ENCODE data around the gene ACTL6A.

The ACTL6A gene

GRCh38 chr3:179591313-179591712, 28.6 kb downstream of the ACTL6A start:
- FAIRE-seq: no peak

GRCh38 chr3:179599531-179599930, 36.8 kb downstream of the ACTL6A start:
- no peak for FAIRE-seq

DNA sequence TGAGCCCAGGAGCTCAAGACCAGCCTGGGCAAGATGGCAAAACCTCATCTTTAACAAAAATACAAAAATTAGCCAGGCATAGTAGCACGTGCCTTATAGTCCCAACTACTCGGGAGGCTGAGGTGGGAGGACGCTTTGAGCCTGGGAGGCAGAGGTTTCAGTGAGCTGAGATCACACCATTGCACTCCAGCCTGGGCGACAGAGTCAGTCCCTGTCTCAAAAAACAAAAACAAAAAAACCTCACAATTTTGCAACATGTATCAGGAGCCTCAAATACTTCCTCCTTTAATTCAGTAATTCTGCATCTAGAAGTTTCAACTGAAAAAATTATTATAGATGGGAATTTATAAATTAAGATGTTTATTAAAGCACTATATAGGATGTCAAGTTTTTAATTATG, 40.6 kb downstream of the ACTL6A start:
- no peak for FAIRE-seq

- no peak for FAIRE-seq
These were observed 41.1 kb downstream of the ACTL6A start for GRCh38 chr3:179603831-179604230.

DNA sequence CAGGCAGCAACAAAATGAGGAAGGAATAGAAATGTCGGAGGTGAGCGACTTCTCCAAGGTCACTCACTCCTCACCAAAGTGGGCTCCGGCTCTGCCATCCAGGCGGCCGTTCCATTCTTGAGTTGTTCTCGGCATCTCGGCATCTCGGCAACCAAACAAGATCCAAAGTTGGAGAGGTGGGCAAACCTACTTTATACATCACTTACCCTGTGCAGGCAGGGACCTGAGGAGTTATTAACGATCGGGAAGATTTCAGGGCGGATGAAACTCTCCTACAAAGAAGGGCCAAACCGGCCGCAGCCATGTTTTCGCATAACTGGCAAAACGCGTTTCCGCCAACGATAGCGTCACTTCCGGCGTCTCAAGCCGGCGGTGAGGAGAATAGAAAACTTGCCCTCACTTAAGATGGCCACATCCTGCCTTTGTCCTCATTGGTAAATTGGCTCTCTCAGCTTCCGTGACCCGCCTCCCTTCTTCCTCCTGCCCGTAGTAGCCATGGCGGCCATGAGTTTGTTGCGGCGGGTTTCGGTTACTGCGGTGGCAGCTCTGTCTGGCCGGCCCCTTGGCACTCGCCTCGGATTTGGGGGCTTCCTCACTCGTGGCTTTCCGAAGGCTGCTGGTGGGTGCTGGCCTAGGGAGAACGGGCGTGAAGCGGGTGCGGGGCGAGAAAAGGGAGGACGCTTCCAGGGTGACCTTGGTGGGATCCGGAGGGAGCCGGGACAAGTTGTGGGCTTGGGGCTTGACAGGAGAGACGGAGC, 41.8 kb downstream of the ACTL6A start, which contains the start of the genes MRPL47 and NDUFB5:
Gene MRPL47 (minus strand): TSS at position 318 of the 758 bp plus-strand sequence. CDS start 14 bp downstream, at position 304.
Gene NDUFB5 (plus strand): TSS at position 474 of the 758 bp plus-strand sequence. CDS start 22 bp downstream, at position 496.
- FAIRE-seq: no peak

DNA sequence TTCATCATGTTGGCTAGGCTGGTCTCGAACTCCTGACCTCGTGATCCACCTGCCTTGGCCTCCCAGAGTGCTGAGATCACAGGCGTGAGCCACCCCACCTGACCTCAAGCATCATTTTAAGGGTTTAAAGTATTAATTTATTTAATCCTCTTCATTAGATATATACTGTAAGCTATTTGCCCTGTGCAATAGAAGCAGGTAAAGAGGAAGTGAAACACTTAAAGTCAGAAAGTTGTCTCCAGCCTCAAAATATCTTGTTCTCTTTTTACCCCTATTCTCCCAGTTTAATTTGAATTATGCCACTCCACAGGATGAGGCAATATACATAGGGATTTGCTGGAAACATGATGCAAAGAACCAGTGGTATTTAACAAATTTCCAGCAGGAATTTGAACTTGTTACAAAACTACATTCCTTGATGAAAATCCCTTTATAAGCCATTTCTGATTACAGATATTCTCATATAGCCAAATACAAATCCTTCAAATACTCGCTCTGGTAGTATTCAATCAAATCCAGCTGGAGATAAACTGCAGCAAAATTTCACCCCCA, 43.9 kb downstream of the ACTL6A start:
- FAIRE-seq: no peak

DNA sequence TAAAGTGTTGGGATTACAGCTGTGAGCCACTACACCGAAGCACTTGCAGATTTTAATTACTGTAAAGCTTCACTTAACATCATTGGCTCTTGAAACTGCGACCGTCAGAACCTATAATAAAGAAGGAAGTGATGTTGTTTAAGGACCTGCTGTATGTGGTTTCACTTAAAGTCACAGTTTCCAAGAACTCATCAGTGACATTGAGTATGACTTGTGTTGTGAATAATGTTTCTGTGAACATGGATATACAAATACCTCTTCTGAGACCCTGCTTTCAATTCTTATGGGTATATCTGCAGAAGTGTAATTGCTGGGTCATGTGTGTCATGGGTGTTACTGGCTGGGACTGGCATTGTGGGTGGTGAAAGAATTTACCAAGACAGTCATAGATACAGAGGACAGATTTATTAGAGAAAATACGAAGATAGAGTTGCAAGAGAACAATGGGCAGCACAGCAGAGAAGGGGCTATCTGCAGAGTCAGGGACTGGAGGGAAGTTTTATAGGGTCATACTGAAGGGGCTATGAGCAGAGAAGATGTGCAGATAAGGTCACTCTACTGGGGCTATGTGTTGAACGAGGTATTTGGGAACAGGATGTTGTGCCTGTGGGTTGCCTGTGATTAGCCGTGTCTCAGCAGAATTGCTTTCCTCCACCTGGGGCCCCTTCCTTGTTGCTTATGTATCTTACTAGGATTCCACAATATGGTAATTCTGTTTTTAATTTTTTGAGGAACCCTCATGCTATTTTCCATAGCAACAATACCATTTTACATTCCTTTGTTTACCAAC, 46.4 kb downstream of the ACTL6A start:
- no peak for FAIRE-seq

GRCh38 chr3:179610066-179610465, 47.3 kb downstream of the ACTL6A start:
- no peak for FAIRE-seq

DNA sequence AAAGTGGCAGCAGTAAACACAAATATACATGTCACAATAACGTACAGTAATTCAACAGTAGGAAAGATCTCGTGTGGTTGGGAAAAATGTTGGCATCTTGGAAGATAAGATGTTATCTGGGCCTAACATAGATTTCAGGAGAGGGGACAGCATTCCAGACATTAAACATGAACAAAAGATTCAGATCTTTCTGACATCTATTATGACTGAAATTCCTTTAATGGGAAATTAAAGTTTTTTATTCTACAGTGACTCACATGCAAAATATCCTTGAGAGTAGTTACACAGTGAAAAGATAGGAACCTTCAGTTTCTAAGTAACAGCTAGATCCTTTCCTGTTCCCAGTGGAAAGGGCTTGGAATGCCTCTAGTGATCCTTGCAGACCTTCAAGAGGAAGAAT, 51.1 kb downstream of the ACTL6A start:
- no peak for FAIRE-seq

DNA sequence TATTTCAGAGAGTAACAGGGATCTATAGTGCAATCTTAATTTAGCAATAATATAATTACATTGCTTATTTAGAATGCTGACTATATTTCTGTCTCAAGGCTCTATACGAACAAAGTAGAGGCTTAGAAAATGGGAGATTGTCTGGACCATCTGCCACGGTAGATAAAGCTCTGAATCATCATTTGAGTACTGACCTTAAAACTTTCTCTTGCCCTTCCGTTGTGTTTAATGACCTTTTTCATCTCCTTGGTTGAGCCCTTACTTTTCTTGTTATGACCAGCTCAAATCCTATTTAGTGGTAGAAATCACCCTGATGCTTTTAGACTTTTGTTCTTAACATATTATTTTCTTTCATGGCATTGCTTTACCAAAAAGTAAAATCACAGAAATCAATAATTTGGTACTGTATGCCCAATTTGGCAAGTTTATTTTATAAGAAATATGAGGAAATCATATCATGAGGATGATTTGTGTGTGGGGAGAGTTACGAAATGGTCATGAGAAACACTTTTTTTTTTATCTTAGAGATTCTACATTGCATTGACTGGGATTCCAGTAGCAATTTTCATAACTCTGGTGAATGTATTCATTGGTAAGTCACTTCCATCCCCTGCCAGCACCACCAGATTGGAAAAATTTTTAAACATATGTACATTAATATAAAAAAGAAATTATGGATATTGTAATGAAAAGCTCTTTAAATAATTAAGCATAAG, 52.9 kb downstream of the ACTL6A start:
- FAIRE-seq: no peak

- FAIRE-seq: no peak
These were observed 59.3 kb downstream of the ACTL6A start for GRCh38 chr3:179622023-179622422.

GRCh38 chr3:179624451-179624850, 61.7 kb downstream of the ACTL6A start:
- no peak for FAIRE-seq

DNA sequence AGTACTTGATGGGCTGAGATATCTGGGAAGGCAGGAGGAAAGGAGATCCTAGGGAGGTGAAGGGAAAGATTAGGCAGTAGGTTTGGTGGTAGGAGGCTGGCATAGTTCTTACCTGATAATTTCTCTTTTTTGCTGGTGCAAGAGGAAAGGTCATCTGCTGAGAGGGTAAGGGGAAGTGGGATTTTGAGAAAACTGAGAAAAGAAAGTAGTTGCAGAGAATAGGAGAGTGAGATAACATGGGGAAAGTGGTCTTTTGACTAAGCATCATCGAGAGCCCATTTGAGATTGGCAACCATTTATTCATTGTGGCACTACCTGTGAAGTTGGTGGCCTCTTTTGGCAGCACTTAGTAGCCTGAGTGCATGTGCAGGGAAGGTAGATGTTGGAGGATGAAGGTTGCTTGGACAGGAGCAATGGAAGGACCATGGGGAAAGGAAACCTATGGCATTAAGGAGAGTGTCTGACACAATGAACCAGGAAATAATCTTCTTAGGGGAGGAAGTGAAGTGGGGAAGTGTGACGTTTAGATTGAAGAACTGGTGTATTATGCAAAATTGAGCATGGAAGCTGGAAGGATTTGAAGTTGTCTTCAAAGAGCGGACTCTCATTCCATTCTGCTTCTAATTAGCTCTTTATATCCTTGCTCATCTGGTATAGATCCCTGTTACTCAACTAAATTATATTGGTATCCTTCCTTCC, 68.2 kb downstream of the ACTL6A start:
- no peak for FAIRE-seq
